ENCODE results near the gene RRP15. TPM values are rescaled to one million over a fixed set of nuclear protein-coding genes. Genes with fewer than 3 reads are reported as not detected.

Gene RRP15
- total RNA-seq, 1 donor: 7.8 TPM

GRCh38 chr1:218369688-218370511 is 84.8 kb downstream of the RRP15 start:
- TF ChIP-seq CTCF (IDR thresholded peaks at IDR 0.05; ENCODE audit: insufficient read depth, low read depth, low read length): no peak
- peak; percentile 86 for DNase-seq (ENCODE audit: low read depth)
- no peak overlapping the region for H3K4me3 ChIP-seq (ENCODE audit: low read depth, low read length)

GRCh38 chr1:218371927-218372672 is 87.0 kb downstream of the RRP15 start:
- no peak for TF ChIP-seq CTCF (IDR thresholded peaks at IDR 0.05; ENCODE audit: insufficient read depth, low read depth, low read length)
- DNase-seq (ENCODE audit: low read depth): peak; percentile 86

GRCh38 chr1:218374401-218375353 is 89.6 kb downstream of the RRP15 start:
- peak; percentile 59 for DNase-seq (ENCODE audit: low read depth)
- no peak for TF ChIP-seq CTCF (IDR thresholded peaks at IDR 0.05; ENCODE audit: insufficient read depth, low read depth, low read length)

More at GRCh38 chr1:218371927-218372672, 87.0 kb downstream of the RRP15 start:
- no peak overlapping the region for H3K4me3 ChIP-seq (ENCODE audit: low read depth, low read length)

GRCh38 chr1:218376722-218377121 is 91.6 kb downstream of the RRP15 start:
- no peak for DNase-seq (ENCODE audit: low read depth)
- peak overlapping the region; percentile 9 for H3K4me3 ChIP-seq (ENCODE audit: low read depth, low read length)
- no peak for TF ChIP-seq CTCF (IDR thresholded peaks at IDR 0.05; ENCODE audit: insufficient read depth, low read depth, low read length)

More at GRCh38 chr1:218374401-218375353, 89.6 kb downstream of the RRP15 start:
- no peak overlapping the region for H3K4me3 ChIP-seq (ENCODE audit: low read depth, low read length)

GRCh38 chr1:218377143-218377660 is 92.1 kb downstream of the RRP15 start:
- peak overlapping the region; percentile 9 for H3K4me3 ChIP-seq (ENCODE audit: low read depth, low read length)
- peak; percentile 99 for DNase-seq (ENCODE audit: low read depth)
- no peak for TF ChIP-seq CTCF (IDR thresholded peaks at IDR 0.05; ENCODE audit: insufficient read depth, low read depth, low read length)
